HG02840 (cell line): ENCODE results near the gene SMYD3.

Source experiments
- ATAC-seq: cut with Tn5 transposase; IDR thresholded peaks from one replicate; pipeline ENCODE4 v1.9.1; 2021; ENCODE audit warnings: mild to moderate bottlenecking, moderate library complexity, moderate number of reproducible peaks; ENCODE audit not compliant: unreplicated experiment, low FRiP score

Gene SMYD3

GRCh38 chr1:246418565-246419312, 88.3 kb downstream of the SMYD3 start:
- no peak for ATAC-seq

GRCh38 chr1:246417813-246418564, 89.1 kb downstream of the SMYD3 start:
- ATAC-seq: no peak

- ATAC-seq: no peak
Measured at GRCh38 chr1:246417152-246417812, 89.8 kb downstream of the SMYD3 start.

- ATAC-seq: no peak
Measured at GRCh38 chr1:246416261-246416660, 90.8 kb downstream of the SMYD3 start.

- no peak for ATAC-seq
Measured at GRCh38 chr1:246415028-246415427, 92.1 kb downstream of the SMYD3 start.

GRCh38 chr1:246413430-246413829, 93.6 kb downstream of the SMYD3 start:
- ATAC-seq: no peak

- ATAC-seq: no peak
Measured at GRCh38 chr1:246404078-246404477, 103.0 kb downstream of the SMYD3 start.

GRCh38 chr1:246398126-246398813, 108.8 kb downstream of the SMYD3 start:
- no peak for ATAC-seq

- ATAC-seq: no peak
Measured at GRCh38 chr1:246397046-246397445, 110.0 kb downstream of the SMYD3 start.

- ATAC-seq: no peak
Measured at GRCh38 chr1:246396322-246396721, 110.8 kb downstream of the SMYD3 start.

- ATAC-seq: no peak
Measured at GRCh38 chr1:246394121-246394520, 113.0 kb downstream of the SMYD3 start.

GRCh38 chr1:246390855-246391254, 116.2 kb downstream of the SMYD3 start:
- ATAC-seq: no peak

GRCh38 chr1:246384616-246385015, 122.5 kb downstream of the SMYD3 start:
- ATAC-seq: no peak

GRCh38 chr1:246383791-246384190, 123.3 kb downstream of the SMYD3 start:
- ATAC-seq: no peak

- ATAC-seq: no peak
Measured at GRCh38 chr1:246383239-246383589, 123.9 kb downstream of the SMYD3 start.

- ATAC-seq: no peak
Measured at GRCh38 chr1:246382589-246383238, 124.4 kb downstream of the SMYD3 start.

GRCh38 chr1:246381452-246381851, 125.6 kb downstream of the SMYD3 start:
- no peak for ATAC-seq

GRCh38 chr1:246377625-246378153, 129.4 kb downstream of the SMYD3 start:
- no peak for ATAC-seq

GRCh38 chr1:246373828-246374569, 133.1 kb downstream of the SMYD3 start:
- no peak for ATAC-seq
